ENCODE measurements around the gene TSPAN2.
A peak's percentile ranks its signal among the peaks of the same experiment; 100 is the strongest.

TSPAN2 gene

DNA sequence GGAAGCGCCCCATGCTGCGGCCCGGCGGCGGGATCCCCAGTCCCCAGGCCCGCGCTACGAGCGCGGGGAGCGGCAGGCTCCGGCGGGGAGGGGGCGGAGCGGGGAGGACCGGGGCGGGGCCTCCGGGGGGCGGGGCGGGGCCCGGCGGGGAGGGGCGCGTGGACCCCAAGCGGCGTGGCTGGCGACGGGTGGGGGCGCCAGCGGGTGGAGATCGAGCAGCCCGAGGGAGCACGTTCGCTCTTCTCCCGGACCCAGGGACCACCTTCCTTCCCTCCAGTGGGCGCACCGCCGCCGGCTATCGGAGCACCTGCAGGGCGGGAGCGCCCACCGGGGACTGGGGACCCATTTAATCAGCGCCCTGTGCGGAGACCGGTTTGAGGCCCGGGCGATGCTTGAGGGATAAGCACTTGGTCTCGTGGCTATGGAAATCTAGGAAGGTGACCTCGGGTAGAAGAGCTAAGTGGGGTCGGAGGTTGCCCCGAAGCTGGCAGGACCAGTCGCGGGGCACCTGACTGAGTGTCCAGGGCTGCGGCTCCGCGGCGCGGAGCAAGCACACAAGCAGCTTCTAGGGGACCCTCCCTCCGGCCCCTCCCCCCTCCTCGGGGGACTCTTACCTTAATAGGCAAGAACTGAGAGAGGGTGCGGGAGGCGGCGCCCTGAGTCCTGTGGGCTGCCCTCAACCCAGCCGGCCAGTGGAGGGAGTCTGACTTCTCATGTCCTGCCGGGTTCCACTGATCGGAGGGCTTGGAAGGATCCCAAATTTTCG lies at the start of gene TSPAN2:
Gene TSPAN2 (minus strand): TSS at position 84 of the 766 bp plus-strand sequence. CDS start 71 bp downstream, at position 13.
- Histone ChIP-seq H3K36me3 (ENCODE audit: insufficient read depth, low read depth, low read length) (no peaks in the 10 kb centered on the region), H3K9me3 (ENCODE audit: insufficient read depth, low read depth, low read length) (no peaks in the 10 kb centered on the region), H3K4me1 (ENCODE audit: insufficient read depth, low read length) (peaks cover 9% of the 10 kb centered on the region; the same call in 1 of the 2 replicates), H3K27me3 (ENCODE audit: insufficient read depth, low read length) (peaks cover 20% of the 10 kb centered on the region), H3K4me3 (ENCODE audit: low read length) (peak within 1 kb of the TSS; percentile 93), H3K9ac (ENCODE audit: low read depth, low read length) (peak within 1 kb of the TSS; percentile 97), H3K27ac (ENCODE audit: low read length) (peak within 1 kb of the TSS; percentile 81)

DNA sequence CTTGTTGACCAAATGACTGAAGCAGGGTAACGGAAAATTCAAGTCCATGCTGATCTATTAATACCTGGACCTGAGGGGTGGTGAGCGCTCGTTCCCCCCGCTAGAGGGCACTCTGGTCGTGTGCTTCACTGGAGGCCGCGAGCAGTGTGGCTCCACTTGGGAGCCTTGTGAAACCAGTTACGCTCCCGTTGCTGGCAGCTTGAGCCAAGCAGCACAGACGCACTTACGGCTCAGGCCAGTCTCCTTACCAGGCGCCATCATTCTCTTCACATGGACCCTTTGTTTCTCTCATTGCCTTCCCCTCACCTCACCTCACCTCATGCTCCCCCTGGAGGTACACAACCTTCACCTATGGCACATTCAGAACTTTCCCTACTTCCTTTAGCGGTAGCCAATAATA lies 49.7 kb upstream of the TSPAN2 start:
- H3K9ac ChIP-seq (ENCODE audit: low read depth, low read length): no peak overlapping the region
- no peaks in the 10 kb centered on the region for H3K36me3 ChIP-seq (ENCODE audit: insufficient read depth, low read depth, low read length)
- H3K9me3 ChIP-seq (ENCODE audit: insufficient read depth, low read depth, low read length): no peaks in the 10 kb centered on the region
- H3K27ac ChIP-seq (ENCODE audit: low read length): no peak overlapping the region
- no peaks in the 10 kb centered on the region for H3K4me1 ChIP-seq (ENCODE audit: insufficient read depth, low read length)
- H3K27me3 ChIP-seq (ENCODE audit: insufficient read depth, low read length): no peaks in the 10 kb centered on the region
- H3K4me3 ChIP-seq (ENCODE audit: low read length): no peak overlapping the region

- no peaks in the 10 kb centered on the region for H3K4me1 ChIP-seq (ENCODE audit: insufficient read depth, low read length)
Measured at GRCh38 chr1:115138271-115138670, 49.0 kb upstream of the TSPAN2 start.

DNA sequence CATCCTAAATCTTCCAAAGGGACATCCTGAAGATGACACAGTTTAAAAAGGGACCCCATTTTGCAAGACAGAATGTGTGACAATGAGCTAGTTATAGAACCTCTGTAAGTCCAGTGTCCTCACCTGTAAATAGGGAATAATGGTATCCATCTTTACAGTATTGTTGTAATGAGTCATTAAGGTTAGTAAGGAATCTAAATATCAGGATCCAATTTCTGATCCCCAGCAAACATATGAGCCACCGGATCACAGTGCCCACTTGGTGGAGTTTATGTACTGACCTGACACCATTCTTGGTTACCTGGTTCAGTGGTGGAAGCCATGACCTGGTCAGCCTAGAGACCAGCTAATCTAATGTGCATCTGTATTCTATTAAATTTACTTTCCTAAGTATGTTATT lies 47.9 kb upstream of the TSPAN2 start:
- H3K4me3 ChIP-seq (ENCODE audit: low read length): no peak overlapping the region
- no peaks in the 10 kb centered on the region for H3K36me3 ChIP-seq (ENCODE audit: insufficient read depth, low read depth, low read length)
- H3K27ac ChIP-seq (ENCODE audit: low read length): no peak overlapping the region
- H3K4me1 ChIP-seq (ENCODE audit: insufficient read depth, low read length): no peaks in the 10 kb centered on the region
- no peaks in the 10 kb centered on the region for H3K27me3 ChIP-seq (ENCODE audit: insufficient read depth, low read length)
- no peak overlapping the region for H3K9ac ChIP-seq (ENCODE audit: low read depth, low read length)
- no peaks in the 10 kb centered on the region for H3K9me3 ChIP-seq (ENCODE audit: insufficient read depth, low read depth, low read length)

More at GRCh38 chr1:115138271-115138670, 49.0 kb upstream of the TSPAN2 start:
- Histone ChIP-seq H3K4me3 (ENCODE audit: low read length) (no peak overlapping the region), H3K9ac (ENCODE audit: low read depth, low read length) (no peak overlapping the region), H3K27ac (ENCODE audit: low read length) (no peak overlapping the region), H3K36me3 (ENCODE audit: insufficient read depth, low read depth, low read length) (no peaks in the 10 kb centered on the region), H3K9me3 (ENCODE audit: insufficient read depth, low read depth, low read length) (no peaks in the 10 kb centered on the region), H3K27me3 (ENCODE audit: insufficient read depth, low read length) (no peaks in the 10 kb centered on the region)

GRCh38 chr1:115136706-115137105 lies 47.4 kb upstream of the TSPAN2 start:
- H3K27me3 ChIP-seq (ENCODE audit: insufficient read depth, low read length): no peaks in the 10 kb centered on the region
- no peaks in the 10 kb centered on the region for H3K36me3 ChIP-seq (ENCODE audit: insufficient read depth, low read depth, low read length)
- no peaks in the 10 kb centered on the region for H3K9me3 ChIP-seq (ENCODE audit: insufficient read depth, low read depth, low read length)
- H3K4me3 ChIP-seq (ENCODE audit: low read length): no peak overlapping the region
- no peak overlapping the region for H3K27ac ChIP-seq (ENCODE audit: low read length)
- H3K9ac ChIP-seq (ENCODE audit: low read depth, low read length): no peak overlapping the region
- H3K4me1 ChIP-seq (ENCODE audit: insufficient read depth, low read length): no peaks in the 10 kb centered on the region

GRCh38 chr1:115136106-115136505 lies 46.8 kb upstream of the TSPAN2 start:
- no peaks in the 10 kb centered on the region for H3K4me1 ChIP-seq (ENCODE audit: insufficient read depth, low read length)

DNA sequence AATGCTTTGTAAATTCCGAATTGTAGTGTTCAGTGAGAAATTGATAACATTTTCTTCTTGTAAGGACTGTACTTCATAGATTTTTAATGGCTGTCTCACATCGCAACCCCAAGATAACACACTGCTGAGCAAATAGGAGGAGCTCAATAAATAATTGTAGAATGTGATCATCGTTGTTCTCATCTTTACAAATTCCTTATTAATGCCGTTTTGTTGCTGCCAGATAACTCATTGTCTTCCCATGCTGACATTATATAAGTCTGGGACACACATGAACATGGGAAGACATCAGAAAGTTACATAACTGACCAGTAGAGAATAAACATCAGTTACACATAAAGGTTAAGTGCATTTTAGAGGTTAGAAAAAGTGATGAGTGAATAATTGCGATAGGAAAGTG lies 46.4 kb upstream of the TSPAN2 start:
- Histone ChIP-seq H3K4me3 (ENCODE audit: low read length) (no peak overlapping the region), H3K4me1 (ENCODE audit: insufficient read depth, low read length) (no peaks in the 10 kb centered on the region), H3K9me3 (ENCODE audit: insufficient read depth, low read depth, low read length) (no peaks in the 10 kb centered on the region), H3K9ac (ENCODE audit: low read depth, low read length) (no peak overlapping the region), H3K36me3 (ENCODE audit: insufficient read depth, low read depth, low read length) (no peaks in the 10 kb centered on the region), H3K27me3 (ENCODE audit: insufficient read depth, low read length) (no peaks in the 10 kb centered on the region), H3K27ac (ENCODE audit: low read length) (no peak overlapping the region)

More at GRCh38 chr1:115136106-115136505, 46.8 kb upstream of the TSPAN2 start:
- Histone ChIP-seq H3K36me3 (ENCODE audit: insufficient read depth, low read depth, low read length) (no peaks in the 10 kb centered on the region), H3K9me3 (ENCODE audit: insufficient read depth, low read depth, low read length) (no peaks in the 10 kb centered on the region), H3K27me3 (ENCODE audit: insufficient read depth, low read length) (no peaks in the 10 kb centered on the region), H3K4me3 (ENCODE audit: low read length) (no peak overlapping the region), H3K27ac (ENCODE audit: low read length) (no peak overlapping the region), H3K9ac (ENCODE audit: low read depth, low read length) (no peak overlapping the region)

DNA sequence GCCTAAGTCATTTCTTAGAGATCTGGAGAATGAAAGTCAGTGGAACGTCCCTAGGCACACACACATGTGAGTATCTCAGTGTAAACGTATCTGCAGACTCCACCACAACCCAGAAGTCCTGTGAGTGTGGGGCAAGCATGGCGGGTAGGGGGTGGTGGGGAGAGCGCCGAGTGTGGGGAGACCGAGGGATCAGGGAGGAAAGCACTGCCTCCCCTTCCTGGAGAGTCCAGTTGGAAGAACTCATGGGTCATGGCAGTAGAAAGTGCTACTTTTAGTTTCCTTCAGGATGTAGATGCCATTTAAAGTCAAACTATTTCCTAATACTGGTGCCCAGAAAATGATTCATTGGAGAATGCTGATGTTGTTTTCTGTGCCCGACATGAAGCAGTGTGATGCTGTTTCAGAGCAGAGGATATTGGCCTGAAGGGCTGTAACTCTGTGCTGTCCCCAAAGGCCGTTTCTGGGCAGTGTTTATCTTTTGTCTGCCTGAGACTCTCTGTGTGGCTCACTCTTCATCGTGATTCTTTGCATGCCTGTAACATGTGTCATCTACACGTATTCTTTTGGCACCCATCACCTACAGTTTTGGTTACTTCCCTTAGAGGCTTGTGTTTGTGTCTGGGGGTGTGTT lies 45.7 kb upstream of the TSPAN2 start:
- H3K4me3 ChIP-seq (ENCODE audit: low read length): no peak overlapping the region
- no peaks in the 10 kb centered on the region for H3K36me3 ChIP-seq (ENCODE audit: insufficient read depth, low read depth, low read length)
- no peaks in the 10 kb centered on the region for H3K4me1 ChIP-seq (ENCODE audit: insufficient read depth, low read length)
- H3K27me3 ChIP-seq (ENCODE audit: insufficient read depth, low read length): no peaks in the 10 kb centered on the region
- H3K27ac ChIP-seq (ENCODE audit: low read length): no peak overlapping the region
- no peak overlapping the region for H3K9ac ChIP-seq (ENCODE audit: low read depth, low read length)
- H3K9me3 ChIP-seq (ENCODE audit: insufficient read depth, low read depth, low read length): no peaks in the 10 kb centered on the region

- Histone ChIP-seq H3K27ac (ENCODE audit: low read length) (no peak overlapping the region), H3K27me3 (ENCODE audit: insufficient read depth, low read length) (no peaks in the 10 kb centered on the region), H3K36me3 (ENCODE audit: insufficient read depth, low read depth, low read length) (no peaks in the 10 kb centered on the region), H3K9me3 (ENCODE audit: insufficient read depth, low read depth, low read length) (no peaks in the 10 kb centered on the region), H3K9ac (ENCODE audit: low read depth, low read length) (no peak overlapping the region), H3K4me3 (ENCODE audit: low read length) (no peak overlapping the region), H3K4me1 (ENCODE audit: insufficient read depth, low read length) (no peaks in the 10 kb centered on the region)
Measured at GRCh38 chr1:115134231-115134630, 44.9 kb upstream of the TSPAN2 start.

DNA sequence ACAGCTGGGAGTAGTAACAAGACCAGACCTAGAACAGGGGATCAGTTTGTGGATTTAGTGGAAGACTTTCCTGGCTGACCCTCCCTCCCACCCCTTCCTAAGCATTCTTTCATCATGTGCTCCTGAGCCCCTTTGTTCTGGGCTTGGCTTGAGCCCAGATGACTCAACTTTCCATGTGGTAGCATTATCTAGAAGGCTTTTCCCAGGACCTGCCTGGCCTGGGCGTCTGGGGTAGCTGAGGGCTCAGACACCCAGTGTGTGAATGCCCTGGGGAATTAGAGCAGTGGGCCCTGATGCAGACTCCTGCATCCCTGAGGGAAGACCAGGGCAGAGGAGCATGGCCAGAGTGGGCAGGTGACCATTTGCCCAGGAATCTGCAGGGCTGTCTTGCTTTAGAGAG lies 44.1 kb upstream of the TSPAN2 start:
- H3K9me3 ChIP-seq (ENCODE audit: insufficient read depth, low read depth, low read length): no peaks in the 10 kb centered on the region
- H3K4me3 ChIP-seq (ENCODE audit: low read length): no peak overlapping the region
- H3K4me1 ChIP-seq (ENCODE audit: insufficient read depth, low read length): no peaks in the 10 kb centered on the region
- no peak overlapping the region for H3K27ac ChIP-seq (ENCODE audit: low read length)
- H3K27me3 ChIP-seq (ENCODE audit: insufficient read depth, low read length): no peaks in the 10 kb centered on the region
- H3K9ac ChIP-seq (ENCODE audit: low read depth, low read length): no peak overlapping the region
- no peaks in the 10 kb centered on the region for H3K36me3 ChIP-seq (ENCODE audit: insufficient read depth, low read depth, low read length)

DNA sequence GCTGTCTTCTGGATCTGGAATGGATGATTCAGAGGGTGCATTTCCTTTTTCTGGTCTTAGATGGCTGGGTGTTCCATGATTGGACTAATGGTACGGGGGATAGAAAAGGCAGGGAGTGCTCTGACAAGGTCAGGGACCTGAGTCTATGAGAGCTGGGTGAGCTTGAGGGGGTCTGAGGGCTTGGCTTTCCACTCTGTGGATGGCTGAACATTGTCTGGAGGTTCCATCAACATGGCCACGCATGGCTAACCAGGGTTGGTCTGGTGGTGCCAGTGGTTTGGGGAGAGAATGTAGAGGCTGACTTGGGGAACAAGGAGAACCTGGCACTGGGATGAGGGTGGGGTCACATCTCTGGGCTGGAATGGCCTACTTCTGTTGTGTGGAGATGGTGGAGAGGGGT lies 41.5 kb upstream of the TSPAN2 start:
- H3K9ac ChIP-seq (ENCODE audit: low read depth, low read length): no peak overlapping the region
- H3K4me3 ChIP-seq (ENCODE audit: low read length): no peak overlapping the region
- no peaks in the 10 kb centered on the region for H3K9me3 ChIP-seq (ENCODE audit: insufficient read depth, low read depth, low read length)
- H3K27ac ChIP-seq (ENCODE audit: low read length): no peak overlapping the region
- H3K27me3 ChIP-seq (ENCODE audit: insufficient read depth, low read length): no peaks in the 10 kb centered on the region
- no peaks in the 10 kb centered on the region for H3K36me3 ChIP-seq (ENCODE audit: insufficient read depth, low read depth, low read length)
- no peaks in the 10 kb centered on the region for H3K4me1 ChIP-seq (ENCODE audit: insufficient read depth, low read length)

DNA sequence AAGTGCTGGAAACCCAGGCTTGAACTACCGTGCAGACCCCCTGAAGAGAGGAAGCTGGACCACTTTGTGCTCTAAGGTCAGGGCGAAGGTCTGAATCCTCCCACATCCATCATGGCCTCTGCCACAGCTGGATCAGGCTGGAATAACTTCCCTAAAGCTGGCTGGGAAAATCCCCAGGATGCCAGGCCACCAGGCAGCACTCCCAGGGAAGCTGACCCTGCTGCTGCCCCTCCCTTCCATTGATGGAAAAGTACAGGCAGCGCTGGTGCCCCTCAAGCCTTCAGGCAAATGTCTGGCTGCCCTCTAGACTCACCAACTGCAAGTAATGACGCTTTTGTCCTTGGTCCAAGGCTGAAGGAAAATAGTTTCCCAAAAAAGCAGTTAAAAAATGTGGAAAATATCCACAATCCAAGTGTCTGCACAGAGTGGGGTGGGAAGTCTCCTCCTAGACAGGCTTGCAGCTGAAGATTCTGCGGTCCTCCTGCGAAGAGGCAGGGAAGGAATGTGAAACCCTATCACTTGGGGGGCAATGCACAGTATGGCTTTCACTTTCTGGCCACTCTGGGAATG lies 39.9 kb upstream of the TSPAN2 start:
- Histone ChIP-seq H3K4me1 (ENCODE audit: insufficient read depth, low read length) (no peaks in the 10 kb centered on the region), H3K4me3 (ENCODE audit: low read length) (no peak overlapping the region), H3K36me3 (ENCODE audit: insufficient read depth, low read depth, low read length) (no peaks in the 10 kb centered on the region), H3K9ac (ENCODE audit: low read depth, low read length) (no peak overlapping the region), H3K27ac (ENCODE audit: low read length) (no peak overlapping the region), H3K9me3 (ENCODE audit: insufficient read depth, low read depth, low read length) (no peaks in the 10 kb centered on the region), H3K27me3 (ENCODE audit: insufficient read depth, low read length) (no peaks in the 10 kb centered on the region)

Measured in iPS-20b (cell line).